BLaER1 (cell line): ENCODE data around the gene VSTM4.

Experiments
- H3K27ac ChIP-seq: shearing (Covaris generic); formaldehyde crosslinking; 2 replicates; pipeline ENCODE4 v1.8.1; 2022
- H3K27me3 ChIP-seq: shearing (Covaris generic); formaldehyde crosslinking; 2 replicates; pipeline ENCODE4 v1.8.1; 2022
- H3K36me3 ChIP-seq: shearing (Covaris generic); formaldehyde crosslinking; 2 replicates; pipeline ENCODE4 v1.8.1; 2022
- H3K4me1 ChIP-seq: shearing (Covaris generic); formaldehyde crosslinking; 2 replicates; pipeline ENCODE4 v1.8.1; 2022
- H3K4me2 ChIP-seq: shearing (Covaris generic); formaldehyde crosslinking; 2 replicates; pipeline ENCODE4 v1.8.1; 2022
- H3K4me3 ChIP-seq: shearing (Covaris generic); formaldehyde crosslinking; 2 replicates; pipeline ENCODE4 v1.8.1; 2022
- H3K9ac ChIP-seq: shearing (Covaris generic); formaldehyde crosslinking; 2 replicates; pipeline ENCODE4 v1.8.1; 2022
- H3K9me3 ChIP-seq: shearing (Covaris generic); formaldehyde crosslinking; 2 replicates; pipeline ENCODE4 v1.8.1; 2022
- H4K20me1 ChIP-seq: shearing (Covaris generic); formaldehyde crosslinking; 2 replicates; pipeline ENCODE4 v1.8.1; 2022
- Cebpa-rat ChIP-seq: shearing (Covaris generic); IDR thresholded peaks from 2 replicates; pipeline ENCODE4 v1.8.1; 2022

The VSTM4 gene

DNA sequence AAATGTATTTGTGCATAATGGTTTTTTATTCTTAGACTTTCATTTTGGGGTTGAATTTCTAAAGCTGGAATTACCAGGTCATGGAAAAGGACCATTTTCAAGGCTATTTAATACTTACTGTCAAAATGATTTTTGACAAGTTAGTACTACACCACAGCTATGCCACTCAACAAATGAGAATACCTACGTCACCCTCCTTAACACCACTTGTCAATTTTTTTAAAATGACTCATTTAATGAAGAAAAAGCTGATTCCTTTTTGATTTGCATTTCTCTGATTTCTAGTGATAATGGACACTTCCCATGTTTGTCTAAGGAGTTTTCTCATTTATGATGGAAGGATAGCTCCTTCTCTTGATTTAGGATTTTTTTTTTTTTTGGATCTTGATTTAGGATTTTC, 63.3 kb downstream of the VSTM4 start:
- H4K20me1 ChIP-seq = no peaks in the 10 kb centered on the region
- no peak overlapping the region for H3K4me2 ChIP-seq
- no peaks in the 10 kb centered on the region for H3K4me1 ChIP-seq
- no peak overlapping the region for H3K9ac ChIP-seq
- H3K27me3 ChIP-seq = no peaks in the 10 kb centered on the region
- no peaks in the 10 kb centered on the region for H3K36me3 ChIP-seq
- no peak for TF ChIP-seq Cebpa-rat
- H3K27ac ChIP-seq = no peak overlapping the region
- H3K4me3 ChIP-seq = no peak overlapping the region
- no peaks in the 10 kb centered on the region for H3K9me3 ChIP-seq

DNA sequence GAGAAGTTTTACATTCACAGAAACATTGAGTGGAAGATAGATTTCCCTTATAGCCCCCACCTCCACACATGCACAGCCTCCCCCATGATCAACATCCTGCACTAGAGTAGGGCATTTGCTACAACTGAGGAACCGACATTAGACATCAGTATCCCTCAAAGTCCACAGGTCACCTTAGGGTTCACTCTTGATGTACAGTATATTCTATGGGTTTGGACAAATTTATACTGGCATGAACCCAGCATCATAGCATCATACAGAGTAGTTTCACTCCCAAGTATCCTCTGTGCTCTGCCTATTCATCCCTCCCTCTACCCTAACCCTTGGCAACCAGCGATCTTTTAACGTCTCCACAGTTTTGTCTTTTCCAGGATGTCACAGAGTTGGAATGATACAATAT, 64.4 kb downstream of the VSTM4 start:
- Histone ChIP-seq H3K4me3 (no peak overlapping the region), H3K27ac (no peak overlapping the region), H3K27me3 (no peaks in the 10 kb centered on the region), H4K20me1 (no peaks in the 10 kb centered on the region), H3K9me3 (no peaks in the 10 kb centered on the region), H3K9ac (no peak overlapping the region), H3K4me2 (no peak overlapping the region), H3K36me3 (no peaks in the 10 kb centered on the region), H3K4me1 (no peaks in the 10 kb centered on the region)
- TF ChIP-seq Cebpa-rat = no peak

DNA sequence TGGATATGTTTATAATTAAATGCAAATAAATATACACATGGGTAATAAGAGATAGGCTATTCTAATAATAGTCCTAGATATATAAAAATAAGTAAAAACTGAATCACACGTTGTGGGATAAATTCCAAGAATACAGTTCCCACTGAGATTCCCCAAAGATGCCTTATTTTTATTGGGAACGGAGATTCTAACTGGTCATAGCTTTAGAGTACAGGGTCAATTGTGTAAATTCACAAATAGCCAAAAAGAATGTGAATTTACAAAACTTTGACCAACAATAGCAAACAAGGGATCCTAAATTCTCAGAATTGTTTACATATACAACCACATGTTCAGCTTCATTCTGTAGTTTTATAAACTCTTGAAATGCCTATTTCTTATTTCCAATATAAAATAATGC, 65.0 kb downstream of the VSTM4 start:
- TF ChIP-seq Cebpa-rat = no peak
- H3K9me3 ChIP-seq = no peaks in the 10 kb centered on the region
- H3K36me3 ChIP-seq = no peaks in the 10 kb centered on the region
- no peak overlapping the region for H3K4me3 ChIP-seq
- no peaks in the 10 kb centered on the region for H3K27me3 ChIP-seq
- H3K4me2 ChIP-seq = no peak overlapping the region
- H3K4me1 ChIP-seq = no peaks in the 10 kb centered on the region
- H3K9ac ChIP-seq = no peak overlapping the region
- no peaks in the 10 kb centered on the region for H4K20me1 ChIP-seq
- no peak overlapping the region for H3K27ac ChIP-seq

DNA sequence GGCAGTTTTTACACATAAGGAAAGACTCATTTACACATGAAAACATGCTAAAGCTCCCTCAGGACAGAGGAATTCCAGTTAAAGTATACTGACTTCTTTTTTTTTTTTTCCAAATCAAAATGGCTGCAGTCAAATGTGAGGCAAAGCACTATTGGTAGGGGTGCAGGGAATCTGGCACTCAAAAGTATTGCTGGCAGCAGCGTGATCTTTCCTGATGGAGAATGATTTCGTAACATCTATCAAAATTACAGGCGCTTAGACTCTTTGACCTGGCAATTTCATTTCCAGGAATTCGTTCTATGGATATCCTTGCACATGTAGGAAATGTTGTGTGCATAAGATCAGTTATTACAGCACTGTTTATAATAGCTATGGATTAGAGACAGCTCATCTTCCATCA, 65.7 kb downstream of the VSTM4 start:
- TF ChIP-seq Cebpa-rat = 0 out of 2 replicates have a peak, but pooled peaks have one; percentile 18
- no peak overlapping the region for H3K4me3 ChIP-seq
- H3K4me2 ChIP-seq = no peak overlapping the region
- H3K9ac ChIP-seq = no peak overlapping the region
- no peaks in the 10 kb centered on the region for H3K4me1 ChIP-seq
- H3K36me3 ChIP-seq = no peaks in the 10 kb centered on the region
- H3K27me3 ChIP-seq = no peaks in the 10 kb centered on the region
- no peaks in the 10 kb centered on the region for H4K20me1 ChIP-seq
- H3K9me3 ChIP-seq = no peaks in the 10 kb centered on the region
- H3K27ac ChIP-seq = no peak overlapping the region

DNA sequence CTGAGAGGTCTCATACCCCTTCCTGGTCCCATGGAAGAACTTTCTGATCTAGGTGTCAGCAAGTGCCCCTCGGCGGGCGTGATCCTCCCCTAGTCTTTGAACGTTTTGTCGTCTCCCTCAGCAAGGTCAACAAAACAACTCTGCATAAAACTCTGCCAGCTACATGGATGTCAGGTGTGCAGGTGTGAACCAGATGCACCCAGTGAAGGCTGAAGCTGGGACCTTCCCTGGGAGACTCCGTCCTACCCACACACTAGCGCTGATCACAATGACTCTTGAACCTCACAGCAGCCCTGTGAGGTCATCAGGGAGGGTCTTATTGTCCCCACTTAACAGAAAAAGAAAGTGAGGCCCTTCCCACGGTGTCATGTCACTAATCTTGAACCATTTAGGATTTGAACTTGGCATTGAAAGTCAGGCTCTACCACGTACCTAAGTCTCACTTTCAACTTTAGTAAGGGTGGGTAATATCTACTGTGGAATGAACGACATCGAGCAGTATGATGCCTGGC, 68.1 kb downstream of the VSTM4 start:
- Histone ChIP-seq H3K9me3 (no peaks in the 10 kb centered on the region), H3K4me3 (no peak overlapping the region), H3K9ac (no peak overlapping the region), H3K27ac (no peak overlapping the region), H3K4me2 (no peak overlapping the region), H4K20me1 (no peaks in the 10 kb centered on the region), H3K4me1 (no peaks in the 10 kb centered on the region), H3K36me3 (no peaks in the 10 kb centered on the region), H3K27me3 (no peaks in the 10 kb centered on the region)
- no peak for TF ChIP-seq Cebpa-rat

DNA sequence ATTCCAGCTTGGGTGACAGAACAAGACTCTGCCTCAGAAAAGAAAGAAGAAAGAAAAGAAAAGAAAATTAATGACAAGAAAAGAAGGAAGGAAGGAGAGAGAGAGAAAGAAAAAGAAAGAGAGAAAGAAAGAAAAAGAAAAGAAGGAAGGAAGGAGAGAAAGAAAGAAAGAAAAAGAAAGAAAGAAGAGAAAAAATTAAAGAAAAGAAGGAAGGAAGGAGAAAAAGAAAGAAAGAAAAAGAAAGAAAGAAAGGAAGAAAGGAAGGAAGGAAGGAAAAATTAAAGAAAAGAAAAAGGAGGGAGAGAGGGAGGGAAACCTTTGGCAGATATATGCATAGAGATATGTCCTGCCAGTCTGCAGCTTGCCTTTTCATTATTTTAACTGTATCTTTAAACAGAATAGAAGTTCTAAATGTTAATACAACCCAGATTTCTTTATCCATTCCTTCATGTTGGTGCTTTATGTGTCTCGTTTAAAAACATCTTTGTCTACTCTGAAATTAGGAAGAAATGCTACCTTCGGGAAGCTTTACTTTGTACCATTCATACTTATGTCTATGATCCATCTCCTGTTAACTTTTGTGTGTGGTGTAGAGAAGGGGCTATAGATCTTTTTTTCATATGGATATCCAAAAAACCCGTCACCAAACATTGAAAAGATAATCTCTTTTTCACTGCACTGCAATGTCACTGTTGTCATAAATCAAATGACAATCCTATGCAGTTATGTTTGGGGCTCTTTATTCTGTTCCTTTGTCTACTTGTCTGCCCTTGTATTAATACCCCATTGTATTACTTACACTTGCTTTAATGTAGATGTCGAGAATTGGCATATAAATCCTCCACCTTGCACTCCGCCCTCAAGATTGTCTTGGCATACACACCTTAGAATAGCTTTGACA, 70.8 kb downstream of the VSTM4 start:
- TF ChIP-seq Cebpa-rat = no peak
- H3K27ac ChIP-seq = no peak overlapping the region
- no peaks in the 10 kb centered on the region for H3K36me3 ChIP-seq
- H3K27me3 ChIP-seq = no peaks in the 10 kb centered on the region
- no peaks in the 10 kb centered on the region for H4K20me1 ChIP-seq
- H3K4me3 ChIP-seq = no peak overlapping the region
- no peaks in the 10 kb centered on the region for H3K9me3 ChIP-seq
- no peak overlapping the region for H3K4me2 ChIP-seq
- H3K4me1 ChIP-seq = no peaks in the 10 kb centered on the region
- H3K9ac ChIP-seq = no peak overlapping the region

DNA sequence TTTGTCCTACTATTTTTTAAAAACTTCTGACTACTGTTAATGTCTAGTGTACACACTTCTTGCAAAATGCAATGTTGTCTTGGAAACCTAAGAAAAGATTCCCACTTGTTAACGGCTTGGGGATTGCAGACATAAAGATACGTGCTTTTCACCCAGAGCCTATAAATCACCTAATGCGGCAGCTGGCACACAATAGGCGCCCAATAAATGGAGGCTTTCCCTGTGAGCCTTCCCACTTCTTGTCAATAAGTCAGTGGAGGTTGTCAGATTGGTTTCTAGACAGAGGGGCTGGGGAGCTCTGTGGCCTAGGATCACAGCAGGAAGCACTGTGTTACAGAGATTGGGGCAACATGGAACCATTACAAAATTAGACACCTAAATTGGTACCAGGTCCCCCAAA, 74.7 kb downstream of the VSTM4 start:
- Histone ChIP-seq H3K4me3 (no peak overlapping the region), H3K27ac (no peak overlapping the region), H4K20me1 (no peaks in the 10 kb centered on the region), H3K9ac (no peak overlapping the region), H3K36me3 (no peaks in the 10 kb centered on the region), H3K9me3 (0 out of 2 replicates have a peak, but pooled peaks cover 5% of the 10 kb centered on the region), H3K27me3 (no peaks in the 10 kb centered on the region), H3K4me2 (no peak overlapping the region), H3K4me1 (no peaks in the 10 kb centered on the region)
- TF ChIP-seq Cebpa-rat = no peak

DNA sequence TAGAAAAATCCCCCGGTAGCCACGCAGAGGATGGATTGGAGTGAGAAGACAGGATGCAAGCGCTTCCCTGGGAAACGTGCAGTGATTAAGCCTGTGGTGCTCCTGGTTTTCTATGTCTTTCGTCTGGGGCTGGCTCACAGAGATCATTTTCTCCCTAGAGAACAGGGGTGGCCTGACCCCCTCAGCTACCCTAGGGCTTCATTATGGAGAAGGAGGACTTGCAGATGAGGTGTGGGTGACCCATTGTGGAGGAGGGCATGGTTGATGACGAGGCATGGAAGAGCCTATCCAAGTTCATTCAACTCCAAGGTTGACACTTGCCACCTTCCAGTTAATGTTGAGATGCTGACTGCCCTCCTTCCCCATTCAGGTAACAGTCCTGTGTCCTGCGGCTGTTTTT, 75.9 kb downstream of the VSTM4 start:
- Histone ChIP-seq H3K4me1 (no peaks in the 10 kb centered on the region), H3K4me2 (no peak overlapping the region), H3K27me3 (no peaks in the 10 kb centered on the region), H3K36me3 (no peaks in the 10 kb centered on the region), H3K4me3 (no peak overlapping the region), H3K27ac (no peak overlapping the region), H4K20me1 (no peaks in the 10 kb centered on the region), H3K9ac (no peak overlapping the region), H3K9me3 (0 out of 2 replicates have a peak, but pooled peaks cover 5% of the 10 kb centered on the region)
- TF ChIP-seq Cebpa-rat = no peak

DNA sequence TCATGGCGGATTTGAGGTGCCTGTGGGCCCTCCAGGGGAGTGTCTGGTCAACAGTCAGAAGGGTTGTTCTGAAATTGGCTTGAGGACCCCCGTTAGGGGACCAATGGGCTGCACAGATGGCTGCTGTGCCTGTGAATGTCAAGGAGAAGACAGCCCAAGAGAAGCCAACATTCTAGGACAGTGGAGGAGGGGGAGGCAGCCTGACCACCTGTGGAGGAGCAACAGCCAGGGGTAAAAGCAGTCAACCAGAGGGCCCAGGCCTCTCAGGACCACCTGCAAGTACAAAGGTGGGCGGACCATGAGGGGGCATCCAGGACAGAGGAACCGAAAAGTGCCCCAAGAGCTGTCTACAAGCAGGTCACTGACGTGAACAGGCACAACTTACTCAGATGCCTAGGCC, 76.6 kb downstream of the VSTM4 start:
- 0 out of 2 replicates have a peak, but pooled peaks cover 5% of the 10 kb centered on the region for H3K9me3 ChIP-seq
- H3K4me2 ChIP-seq = no peak overlapping the region
- no peaks in the 10 kb centered on the region for H3K27me3 ChIP-seq
- H3K27ac ChIP-seq = no peak overlapping the region
- no peaks in the 10 kb centered on the region for H3K36me3 ChIP-seq
- no peak overlapping the region for H3K4me3 ChIP-seq
- H3K9ac ChIP-seq = no peak overlapping the region
- no peaks in the 10 kb centered on the region for H4K20me1 ChIP-seq
- H3K4me1 ChIP-seq = no peaks in the 10 kb centered on the region
- TF ChIP-seq Cebpa-rat = no peak

DNA sequence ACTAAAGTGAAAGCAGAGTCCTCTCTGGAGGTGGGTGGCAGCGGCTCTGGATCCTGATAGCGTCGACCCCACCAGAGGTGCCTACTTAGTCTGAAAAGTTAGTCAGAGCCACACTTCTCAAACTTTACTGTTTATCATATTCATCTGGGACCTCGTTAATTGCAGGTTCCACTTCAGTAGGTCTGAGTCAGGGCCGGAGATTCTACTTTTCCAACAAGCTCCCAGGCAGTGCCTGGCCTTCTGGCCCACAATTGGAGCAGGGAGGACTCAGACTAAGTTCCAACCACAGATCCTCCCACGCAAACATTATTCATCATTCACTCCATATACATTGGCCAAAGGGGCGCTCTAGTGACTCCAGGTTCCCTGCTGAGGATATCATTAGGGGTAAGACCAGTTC, 78.1 kb downstream of the VSTM4 start:
- no peaks in the 10 kb centered on the region for H3K27me3 ChIP-seq
- H3K4me1 ChIP-seq = no peaks in the 10 kb centered on the region
- no peak overlapping the region for H3K9ac ChIP-seq
- H3K4me3 ChIP-seq = no peak overlapping the region
- no peak for TF ChIP-seq Cebpa-rat
- H4K20me1 ChIP-seq = no peaks in the 10 kb centered on the region
- no peaks in the 10 kb centered on the region for H3K36me3 ChIP-seq
- H3K27ac ChIP-seq = no peak overlapping the region
- H3K4me2 ChIP-seq = no peak overlapping the region
- 0 out of 2 replicates have a peak, but pooled peaks cover 5% of the 10 kb centered on the region for H3K9me3 ChIP-seq
